HepG2 (cell line): Measurements from ENCODE around the gene VGLL3. TPM values are rescaled to one million over a fixed set of nuclear protein-coding genes. Genes with fewer than 3 reads are reported as not detected.

Experiments
- ATAC-seq: fragments of 200-7000 bp; cut with Tn5 transposase; 3 replicates; pipeline ENCODE4 v1.9.1; 2020; ENCODE audit warnings: mild to moderate bottlenecking, moderate library complexity
- BruUV-seq: library from RNA; stranded (reverse); fragments of 400-500 nt; replicated peaks from 2 replicates; lab custom pipeline; 2021; lab: Mats Ljungman, UMichigan
- CTCF ChIA-PET: fragments of 300-600 bp; formaldehyde crosslinking; extraction: SDS; loops from one replicate; lab custom pipeline; 2021; ENCODE audit warnings: low total read pairs, inconsistent platforms, low intra/inter-chr PET ratio; lab: Yijun Ruan, JAX
- POLR2A ChIA-PET: fragments of 350-600 bp; sonication (Branson Sonifier 250); formaldehyde crosslinking; loops from one replicate; lab custom pipeline; 2020; ENCODE audit warnings: antibody characterized with exemption, inconsistent platforms; lab: Yijun Ruan, JAX
- DNase-seq: peaks from one replicate; pipeline ENCODE4 v3.0.0-alpha.2; 2015; ENCODE audit warnings: low spot score
- FAIRE-seq: peaks from 3 replicates; lab custom pipeline; 2011; peaks lifted over from hg19 to GRCh38; lab: Jason Lieb, UNC
- H2AFZ ChIP-seq: one replicate; pipeline ENCODE4 v1.6.1; 2011; ENCODE audit warnings: low read length, inconsistent platforms
- H3K27ac ChIP-seq: fragments of 300-600 bp; 3 replicates; pipeline ENCODE4 v1.8.0; 2011; ENCODE audit warnings: mixed run types, mild to moderate bottlenecking, mixed read lengths, low read length, inconsistent platforms; ENCODE audit not compliant: insufficient read depth; ENCODE audit errors: extremely low read length
- H3K27me3 ChIP-seq, 2 experiments: fragments of 200-600 bp in 1 of 2; 2 replicates in 1 of 2; 3 replicates in 1 of 2; pipeline versions ENCODE4 v1.6.0 to v1.8.0; 2011; ENCODE audit warnings: low read length in 2 of 2, mild to moderate bottlenecking in 2 of 2, moderate library complexity in 2 of 2, inconsistent platforms in 1 of 2; ENCODE audit not compliant: insufficient read depth in 2 of 2, control insufficient read depth in 1 of 2
- H3K36me3 ChIP-seq, 2 experiments: fragments of 200-600 bp in 1 of 2; replicated peaks in 1 of 2; 2 replicates in 1 of 2; 3 replicates in 1 of 2; pipeline versions ENCODE4 v1.5.1 to v1.8.0; 2011; ENCODE audit warnings: low read length in 2 of 2, inconsistent platforms in 1 of 2; ENCODE audit not compliant: insufficient read depth in 2 of 2, control insufficient read depth in 1 of 2
- H3K4me1 ChIP-seq: 2 replicates; pipeline ENCODE4 v1.5.1; 2012; ENCODE audit warnings: low read length, inconsistent platforms; ENCODE audit not compliant: insufficient read depth
- H3K4me2 ChIP-seq: 2 replicates; pipeline ENCODE4 v1.6.0; 2011; ENCODE audit warnings: low read depth, low read length, inconsistent platforms
- H3K4me3 ChIP-seq, 3 experiments: fragments of 200-600 bp in 1 of 3; sonication (generic), shearing (Covaris generic) in 1 of 3; replicated peaks in 1 of 3; 2 replicates each; pipeline ENCODE4 v1.5.1; 2011 to 2016; ENCODE audit warnings: low read length in 3 of 3, inconsistent platforms in 2 of 3, low read depth in 2 of 3, mild to moderate bottlenecking in 2 of 3, control low read depth in 1 of 3, mixed read lengths in 1 of 3; ENCODE audit not compliant: insufficient read depth in 1 of 3
- H3K79me2 ChIP-seq: one replicate; pipeline ENCODE4 v1.6.1; 2011; ENCODE audit warnings: low read length, inconsistent platforms; ENCODE audit not compliant: insufficient read depth
- H3K9ac ChIP-seq: 2 replicates; pipeline ENCODE4 v1.6.0; 2011; ENCODE audit warnings: mild to moderate bottlenecking, low read depth, low read length, inconsistent platforms; ENCODE audit not compliant: insufficient read depth
- H3K9me3 ChIP-seq: 2 replicates; pipeline ENCODE4 v1.5.1; 2012; ENCODE audit warnings: mild to moderate bottlenecking, low read length
- H4K20me1 ChIP-seq: 2 replicates; pipeline ENCODE4 v1.6.0; 2011; ENCODE audit warnings: inconsistent platforms, mild to moderate bottlenecking, low read length, moderate library complexity; ENCODE audit not compliant: insufficient read depth
- CHCHD3 ChIP-seq: sonication (generic); formaldehyde crosslinking; IDR thresholded peaks from 2 replicates; pipeline ENCODE4 v1.8.0; 2022; ENCODE audit warnings: mild to moderate bottlenecking, missing genetic modification reagents, moderate library complexity
- SYNCRIP ChIP-seq: fragments of 200-400 bp; formaldehyde crosslinking; IDR thresholded peaks from 2 replicates; pipeline ENCODE4 v1.6.1; 2018; ENCODE audit warnings: mild to moderate bottlenecking, low read depth, low read length; ENCODE audit not compliant: insufficient read depth
- ZNF431 ChIP-seq: sonication (generic); formaldehyde crosslinking; IDR thresholded peaks from 2 replicates; pipeline ENCODE4 v1.9.0; 2022; ENCODE audit warnings: missing genetic modification reagents, low read depth, mild to moderate bottlenecking, borderline replicate concordance
- ZNF691 ChIP-seq: sonication (generic); formaldehyde crosslinking; IDR thresholded peaks from 2 replicates; pipeline ENCODE4 v1.4.0; 2020; ENCODE audit warnings: missing genetic modification reagents, low read depth, mild to moderate bottlenecking, borderline replicate concordance
- ZSCAN29 ChIP-seq: sonication (generic); formaldehyde crosslinking; conservative IDR thresholded peaks from 2 replicates; pipeline ENCODE4 v1.4.0; 2020; ENCODE audit warnings: mild to moderate bottlenecking, missing genetic modification reagents
- WGBS: methylation state at CpG from one replicate; pipeline ENCODE4 v1.1.6; 2017; ENCODE audit warnings: low lambda C conversion rate; 5-methylcytosine and 5-hydroxymethylcytosine counted together
- in situ Hi-C: cut with HindIII; loops from 2 replicates; pipeline ENCODE4 v1.10.0; 2017; ENCODE audit warnings: low pct_unique_long_range_greater_than_20kb; ENCODE audit not compliant: extremely low pct_ligation_motif_present
- intact Hi-C: fragments of 100-400 bp; cut with micrococcal nuclease; formaldehyde crosslinking; loops from one replicate; pipeline ENCODE4 v1.10.0; 2022; ENCODE audit not compliant: unreplicated experiment
- polyA plus RNA-seq, 8 experiments: library from polyadenylated mRNA; depleted of rRNA in 3 of 8; stranded (reverse) in 7 of 8; unstranded in 1 of 8; fragments of >200 nt; fragmentation: Illumina TruSeq in 4 of 8; extraction: Trizol in 4 of 8; gene quantifications; 2 replicates each; pipeline versions ENCODE4 v1.2.1 to v1.2.3, GENCODE V29; 2011 to 2016; ENCODE audit warnings: low read depth in 4 of 8, missing spikeins in 1 of 8, mixed read lengths in 1 of 8; ENCODE audit not compliant: insufficient read depth in 1 of 8
- total RNA-seq, 5 experiments: library from RNA; depleted of rRNA; stranded (reverse); fragments of >200 nt; fragmentation: Illumina TruSeq; extraction: Trizol; gene quantifications; 2 replicates each; pipeline ENCODE4 v1.2.3, GENCODE V29; 2016; ENCODE audit warnings: low read depth in 1 of 5
- TF ChIP-seq, protein P1 (sequence below): sonication (generic); formaldehyde crosslinking; IDR thresholded peaks from 2 replicates; pipeline ENCODE4 v1.4.0; 2020; ENCODE audit warnings: mild to moderate bottlenecking, low read depth, missing genetic modification reagents

VGLL3 gene
- total and polyA plus RNA-seq, 2 of the 13 experiments (the other 11 are each of a cell fraction or from before 2014, with no cell fraction given), result 0.03 to 0.07 TPM

DNA sequence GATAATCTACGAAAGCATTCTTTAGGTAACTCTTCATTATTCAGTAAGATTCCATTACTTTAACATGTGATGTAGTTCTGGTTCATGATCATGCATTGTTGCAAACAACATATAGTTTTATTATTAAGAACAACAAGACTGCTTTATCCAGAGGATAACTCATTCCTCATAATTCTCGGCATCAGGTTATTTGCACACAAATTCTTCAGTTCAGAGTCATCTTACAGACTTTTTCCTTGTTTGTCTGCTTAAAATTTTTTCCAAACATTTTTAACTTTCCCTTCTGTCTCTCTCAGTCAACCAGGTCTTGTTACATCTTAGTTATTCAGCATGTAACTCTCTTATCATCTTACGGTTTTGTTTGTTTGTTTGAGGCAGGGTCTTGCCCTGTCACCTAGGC lies 60.1 kb downstream of the VGLL3 start (continued):
- TF ChIP-seq ZNF691, result no peak
- TF ChIP-seq CHCHD3 (CRISPR knock-in tag), result no peak
- no peak for TF ChIP-seq ZSCAN29
- TF ChIP-seq SYNCRIP, result no peak
- TF ChIP-seq ZNF431, result no peak
- TF ChIP-seq, protein P1, sequence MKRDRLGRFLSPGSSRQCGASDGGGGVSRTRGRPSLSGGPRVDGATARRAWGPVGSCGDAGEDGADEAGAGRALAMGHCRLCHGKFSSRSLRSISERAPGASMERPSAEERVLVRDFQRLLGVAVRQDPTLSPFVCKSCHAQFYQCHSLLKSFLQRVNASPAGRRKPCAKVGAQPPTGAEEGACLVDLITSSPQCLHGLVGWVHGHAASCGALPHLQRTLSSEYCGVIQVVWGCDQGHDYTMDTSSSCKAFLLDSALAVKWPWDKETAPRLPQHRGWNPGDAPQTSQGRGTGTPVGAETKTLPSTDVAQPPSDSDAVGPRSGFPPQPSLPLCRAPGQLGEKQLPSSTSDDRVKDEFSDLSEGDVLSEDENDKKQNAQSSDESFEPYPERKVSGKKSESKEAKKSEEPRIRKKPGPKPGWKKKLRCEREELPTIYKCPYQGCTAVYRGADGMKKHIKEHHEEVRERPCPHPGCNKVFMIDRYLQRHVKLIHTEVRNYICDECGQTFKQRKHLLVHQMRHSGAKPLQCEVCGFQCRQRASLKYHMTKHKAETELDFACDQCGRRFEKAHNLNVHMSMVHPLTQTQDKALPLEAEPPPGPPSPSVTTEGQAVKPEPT (CRISPR knock-in tag), result no peak
- TF ChIP-seq, all 625 proteins: peak for 0

DNA sequence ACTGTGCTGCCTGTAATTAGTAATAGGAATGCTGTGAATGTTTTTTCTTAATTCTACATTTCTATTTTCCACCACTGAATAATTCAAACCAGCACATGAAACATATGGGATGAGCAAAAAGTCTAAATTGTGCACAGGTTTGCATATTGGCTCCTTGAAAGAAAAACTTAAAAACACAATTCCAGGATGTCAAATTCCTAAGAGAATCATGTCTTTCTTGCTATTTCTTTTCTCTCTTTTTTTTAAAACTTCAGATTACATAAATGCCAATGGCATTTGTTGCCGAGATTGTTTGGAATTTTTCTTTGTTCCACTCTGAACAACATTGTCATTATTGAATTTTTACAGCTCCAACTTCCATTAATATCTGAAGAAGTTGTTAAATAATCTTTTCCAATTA lies 60.8 kb downstream of the VGLL3 start:
- in situ Hi-C loops, result no loop called here
- no peak overlapping the region for H2AFZ ChIP-seq
- no peak for TF ChIP-seq CHCHD3 (CRISPR knock-in tag)
- TF ChIP-seq, all 625 proteins: peak for 0
- H3K4me2 ChIP-seq, result no peak overlapping the region
- ATAC-seq (no peak), DNase-seq (no peak), FAIRE-seq (no peak)
- no peaks in the 10 kb centered on the region for H3K36me3 ChIP-seq
- H3K4me3 ChIP-seq, result no peak overlapping the region
- no peaks in the 10 kb centered on the region for H3K9me3 ChIP-seq
- POLR2A ChIA-PET, result no interaction called here
- no TSS peak for BruUV-seq
- H3K27me3 ChIP-seq, result no peaks in the 10 kb centered on the region; a peak in 1 of 5 replicates
- H3K27ac ChIP-seq, result no peak overlapping the region
- H3K9ac ChIP-seq, result no peak overlapping the region
- WGBS, result 0% methylated on average over 1 of the region's 1 CpG
- no peaks in the 10 kb centered on the region for H4K20me1 ChIP-seq
- H3K79me2 ChIP-seq, result no peaks in the 10 kb centered on the region
- CTCF ChIA-PET, result no interaction called here
- intact Hi-C loops, result no loop called here
- H3K4me1 ChIP-seq, result no peaks in the 10 kb centered on the region
